H9 (cell line): Measurements from ENCODE around the gene CAPN14. TPM values are rescaled to one million over a fixed set of nuclear protein-coding genes. Genes with fewer than 3 reads are reported as not detected.

ENCODE experiments used
- DNase-seq: peaks from one replicate; pipeline ENCODE4 v3.0.0-alpha.2; 2017
- H2AFZ ChIP-seq: one replicate; pipeline ENCODE4 v1.6.1; 2013; ENCODE audit warnings: mild to moderate bottlenecking, low read length, control low read depth, moderate library complexity
- H2AK5ac ChIP-seq: 2 replicates; pipeline ENCODE4 v1.6.1; 2013; ENCODE audit warnings: low read length, control low read depth, mixed read lengths; ENCODE audit not compliant: insufficient read length
- H2BK120ac ChIP-seq: one replicate; pipeline ENCODE4 v1.6.1; 2013; ENCODE audit warnings: low read depth, mild to moderate bottlenecking, low read length, control low read depth, inconsistent platforms; ENCODE audit not compliant: poor library complexity, severe bottlenecking
- H2BK12ac ChIP-seq: 2 replicates; pipeline ENCODE4 v1.6.1; 2013; ENCODE audit warnings: low read length, control low read depth, mixed read lengths, low read depth; ENCODE audit not compliant: insufficient read length
- H2BK15ac ChIP-seq: 2 replicates; pipeline ENCODE4 v1.6.1; 2013; ENCODE audit warnings: low read depth, low read length, control low read depth
- H2BK20ac ChIP-seq: one replicate; pipeline ENCODE4 v1.6.1; 2013; ENCODE audit warnings: low read depth, mild to moderate bottlenecking, low read length, control low read depth, inconsistent platforms; ENCODE audit not compliant: poor library complexity, severe bottlenecking
- H2BK5ac ChIP-seq: 2 replicates; pipeline ENCODE4 v1.6.1; 2013; ENCODE audit warnings: low read length, control low read depth, mixed read lengths; ENCODE audit not compliant: insufficient read length
- H3K14ac ChIP-seq: 2 replicates; pipeline ENCODE4 v1.6.1; 2013; ENCODE audit warnings: low read length, control low read depth; ENCODE audit not compliant: insufficient read depth
- H3K18ac ChIP-seq: 2 replicates; pipeline ENCODE4 v1.6.1; 2013; ENCODE audit warnings: low read depth, mild to moderate bottlenecking, mixed read lengths, low read length, control low read depth; ENCODE audit not compliant: insufficient read length
- H3K23ac ChIP-seq: 2 replicates; pipeline ENCODE4 v1.6.1; 2013; ENCODE audit warnings: low read length, control low read depth, mixed read lengths, low read depth; ENCODE audit not compliant: insufficient read length
- H3K23me2 ChIP-seq: 2 replicates; pipeline ENCODE4 v1.6.1; 2013; ENCODE audit warnings: low read depth, mild to moderate bottlenecking, mixed read lengths, low read length, control low read depth; ENCODE audit not compliant: insufficient read length, poor library complexity, severe bottlenecking
- H3K27ac ChIP-seq: 2 replicates; pipeline ENCODE4 v1.5.1; 2013; ENCODE audit warnings: low read length, control low read depth, mixed read lengths, low read depth; ENCODE audit not compliant: insufficient read length
- H3K27me3 ChIP-seq: 2 replicates; pipeline ENCODE4 v1.6.1; 2013; ENCODE audit warnings: low read length, control low read depth, inconsistent platforms; ENCODE audit not compliant: insufficient read depth
- H3K4ac ChIP-seq: 2 replicates; pipeline ENCODE4 v1.6.1; 2013; ENCODE audit warnings: low read depth, mild to moderate bottlenecking, control low read depth, inconsistent platforms, low read length, moderate library complexity
- H3K4me1 ChIP-seq: 2 replicates; pipeline ENCODE4 v1.6.1; 2013; ENCODE audit warnings: low read length, control low read depth, inconsistent platforms; ENCODE audit not compliant: insufficient read depth
- H3K4me2 ChIP-seq: 2 replicates; pipeline ENCODE4 v1.6.1; 2013; ENCODE audit warnings: low read length, control low read depth, mixed read lengths; ENCODE audit not compliant: insufficient read length, insufficient read depth
- H3K56ac ChIP-seq: 2 replicates; pipeline ENCODE4 v1.6.1; 2013; ENCODE audit warnings: low read depth, mild to moderate bottlenecking, mixed read lengths, low read length, control low read depth; ENCODE audit not compliant: insufficient read length
- H3K79me1 ChIP-seq: 2 replicates; pipeline ENCODE4 v1.6.1; 2013; ENCODE audit warnings: low read depth, mild to moderate bottlenecking, moderate library complexity, low read length, control low read depth, inconsistent platforms; ENCODE audit not compliant: insufficient read depth, poor library complexity, severe bottlenecking
- H3K79me2 ChIP-seq: 2 replicates; pipeline ENCODE4 v1.6.1; 2013; ENCODE audit warnings: low read length, control low read depth, inconsistent platforms; ENCODE audit not compliant: insufficient read depth
- H3K9ac ChIP-seq: 2 replicates; pipeline ENCODE4 v1.6.1; 2013; ENCODE audit warnings: low read length, control low read depth, mixed read lengths; ENCODE audit not compliant: insufficient read length; ENCODE audit errors: extremely low read depth
- H3K9me3 ChIP-seq: one replicate; pipeline ENCODE4 v1.6.1; 2013; ENCODE audit warnings: low read depth, low read length, inconsistent platforms; ENCODE audit not compliant: control insufficient read depth
- H3T11ph ChIP-seq: one replicate; pipeline ENCODE4 v1.6.1; 2013; ENCODE audit warnings: mild to moderate bottlenecking, low read length, control low read depth, inconsistent platforms
- H4K20me1 ChIP-seq: one replicate; pipeline ENCODE4 v1.6.1; 2013; ENCODE audit not compliant: control insufficient read depth, insufficient read length, insufficient read depth
- H4K5ac ChIP-seq: 2 replicates; pipeline ENCODE4 v1.6.1; 2013; ENCODE audit warnings: low read depth, mild to moderate bottlenecking, mixed read lengths, low read length, control low read depth; ENCODE audit not compliant: insufficient read length
- H4K8ac ChIP-seq: replicated peaks from 2 replicates; pipeline ENCODE4 v1.6.1; 2013; ENCODE audit warnings: low read length, control low read depth, mixed read lengths, low read depth; ENCODE audit not compliant: insufficient read length
- H4K91ac ChIP-seq: 2 replicates; pipeline ENCODE4 v1.6.1; 2013; ENCODE audit warnings: low read depth, mild to moderate bottlenecking, moderate library complexity, mixed read lengths, low read length, control low read depth; ENCODE audit not compliant: insufficient read length
- H3K27ac Mint-ChIP-seq, 3 experiments: 2 replicates in 2 of 3; 3 replicates in 1 of 3; pipeline ENCODE4 v1.8.0; 2020 to 2021; ENCODE audit warnings: mixed read lengths in 3 of 3, mild to moderate bottlenecking in 1 of 3, moderate library complexity in 1 of 3
- H3K27me3 Mint-ChIP-seq: 2 replicates; pipeline ENCODE4 v1.8.0; 2021; ENCODE audit warnings: low read depth, mild to moderate bottlenecking, moderate library complexity, mixed read lengths
- H3K36me3 Mint-ChIP-seq, 3 experiments: 2 replicates in 2 of 3; 3 replicates in 1 of 3; pipeline ENCODE4 v1.8.0; 2020 to 2021; ENCODE audit warnings: low read depth in 3 of 3, mixed read lengths in 3 of 3; ENCODE audit not compliant: insufficient read depth in 1 of 3
- H3K4me1 Mint-ChIP-seq, 2 experiments: 2 replicates each; pipeline ENCODE4 v1.8.0; 2020; ENCODE audit warnings: mixed read lengths in 2 of 2
- H3K4me3 Mint-ChIP-seq, 2 experiments: 2 replicates in 1 of 2; 3 replicates in 1 of 2; pipeline ENCODE4 v1.8.0; 2020 to 2021; ENCODE audit warnings: mild to moderate bottlenecking in 2 of 2, mixed read lengths in 2 of 2, moderate library complexity in 1 of 2
- H3K9me3 Mint-ChIP-seq, 2 experiments: 2 replicates in 1 of 2; 3 replicates in 1 of 2; pipeline ENCODE4 v1.8.0; 2020; ENCODE audit warnings: mild to moderate bottlenecking in 2 of 2, mixed read lengths in 2 of 2, moderate library complexity in 1 of 2
- CTCF ChIP-seq: fragments of 200-600 bp; sonication (generic); conservative IDR thresholded peaks from 3 replicates; pipeline ENCODE4 v1.8.0; 2021; ENCODE audit warnings: antibody characterized with exemption, mild to moderate bottlenecking
- WGBS: extraction: QIAGEN DNeasy Blood & Tissue Kit; methylation state at CpG from one replicate; pipeline ENCODE4 v1.1.7; 2013; ENCODE audit warnings: missing lambda C conversion rate, low lambda C conversion rate, mixed read lengths; ENCODE audit not compliant: insufficient read length; ENCODE audit errors: extremely low coverage; 5-methylcytosine and 5-hydroxymethylcytosine counted together
- total RNA-seq: library from RNA; stranded (reverse); gene quantifications from 2 replicates; pipeline ENCODE4 v1.2.1, GENCODE V29; 2021

CAPN14 gene
- total RNA-seq, 1 experiment from 2014 or later: 0.09 TPM

DNA sequence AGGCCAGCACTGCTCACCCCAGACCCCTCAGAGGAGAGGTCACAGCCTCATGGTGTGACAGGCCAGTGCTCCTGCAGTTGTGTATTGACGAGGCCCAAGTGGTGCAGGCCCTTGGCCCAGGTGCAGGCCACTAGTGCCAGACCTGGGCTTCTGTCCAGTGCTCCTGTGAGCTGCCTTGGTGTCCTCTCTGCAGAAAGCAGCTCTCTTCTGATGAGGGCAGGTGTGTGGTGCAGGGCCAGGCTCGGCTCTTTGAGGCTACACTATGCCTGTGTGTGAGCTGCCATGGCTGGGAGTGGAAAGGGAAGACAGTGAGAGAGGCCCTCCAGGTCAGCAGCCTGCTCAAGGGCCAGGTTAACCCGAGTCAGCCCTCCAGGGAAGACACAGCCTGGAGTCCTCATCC lies 33.7 kb upstream of the CAPN14 start:
- H4K91ac ChIP-seq: no peak overlapping the region
- no peaks in the 10 kb centered on the region for H3K23me2 ChIP-seq
- H2AK5ac ChIP-seq: no peak overlapping the region
- H3K9ac ChIP-seq: no peak overlapping the region
- no peak for DNase-seq
- no peak for TF ChIP-seq CTCF
- no peak overlapping the region for H2BK20ac ChIP-seq
- Mint-ChIP-seq H3K27me3 (no peaks in the 10 kb centered on the region; the same call in 1 of the 2 replicates), H3K36me3 (peaks cover 2 to 14% (median 3%) of the 10 kb centered on the region in 3 experiments; a peak in 4 of 7 replicates), H3K4me1 (peaks cover 8 to 22% of the 10 kb centered on the region in 2 experiments), H3K27ac (peak overlapping the region in 2 of 3 experiments; percentile 49 to 67; a peak in 3 of 7 replicates), H3K4me3 (no peak overlapping the region), H3K9me3 (no peaks in the 10 kb centered on the region)
- no peak overlapping the region for H3T11ph ChIP-seq
- H4K20me1 ChIP-seq: no peaks in the 10 kb centered on the region
- no peaks in the 10 kb centered on the region for H3K9me3 ChIP-seq
- H3K23ac ChIP-seq: no peak overlapping the region
- no peak overlapping the region for H2AFZ ChIP-seq
- H2BK5ac ChIP-seq: no peak overlapping the region
- H3K27ac ChIP-seq: no peak overlapping the region
- no peak overlapping the region for H3K4me2 ChIP-seq
- no peak overlapping the region for H2BK120ac ChIP-seq
- no peaks in the 10 kb centered on the region for H3K79me1 ChIP-seq
- no peak overlapping the region for H3K56ac ChIP-seq
- WGBS: no CpG with 5 or more reads among the region's 3 CpGs
- no peaks in the 10 kb centered on the region for H3K27me3 ChIP-seq
- no peak overlapping the region for H2BK15ac ChIP-seq
- no peak overlapping the region for H2BK12ac ChIP-seq
- H3K4me1 ChIP-seq: no peaks in the 10 kb centered on the region
- H4K8ac ChIP-seq: no peak overlapping the region
- H4K5ac ChIP-seq: no peak overlapping the region
- H3K18ac ChIP-seq: no peak overlapping the region
- H3K79me2 ChIP-seq: no peaks in the 10 kb centered on the region
- H3K14ac ChIP-seq: no peak overlapping the region
- no peak overlapping the region for H3K4ac ChIP-seq
